AG09309 (cell line): Measurements from ENCODE around the gene SLC29A3.

Experiments
- DNase-seq: peaks from one replicate; pipeline ENCODE4 v3.0.0-alpha.2; 2010; ENCODE audit warnings: low read depth
- H3K4me3 ChIP-seq: 2 replicates; pipeline ENCODE4 v1.5.1; 2011; ENCODE audit warnings: mild to moderate bottlenecking, low read depth, low read length, moderate library complexity; ENCODE audit not compliant: control insufficient read depth
- TF ChIP-seq, protein P1 (sequence below): IDR thresholded peaks from 2 replicates; pipeline ENCODE4 v1.5.1; 2011; ENCODE audit warnings: mild to moderate bottlenecking, low read depth, low read length, inconsistent platforms; ENCODE audit not compliant: insufficient read depth, control insufficient read depth; ENCODE audit errors: missing control alignments

SLC29A3 gene

GRCh38 chr10:71273506-71273905 lies 45.6 kb upstream of the SLC29A3 start:
- no peak for DNase-seq
- H3K4me3 ChIP-seq, result no peak overlapping the region
- TF ChIP-seq, protein P1, sequence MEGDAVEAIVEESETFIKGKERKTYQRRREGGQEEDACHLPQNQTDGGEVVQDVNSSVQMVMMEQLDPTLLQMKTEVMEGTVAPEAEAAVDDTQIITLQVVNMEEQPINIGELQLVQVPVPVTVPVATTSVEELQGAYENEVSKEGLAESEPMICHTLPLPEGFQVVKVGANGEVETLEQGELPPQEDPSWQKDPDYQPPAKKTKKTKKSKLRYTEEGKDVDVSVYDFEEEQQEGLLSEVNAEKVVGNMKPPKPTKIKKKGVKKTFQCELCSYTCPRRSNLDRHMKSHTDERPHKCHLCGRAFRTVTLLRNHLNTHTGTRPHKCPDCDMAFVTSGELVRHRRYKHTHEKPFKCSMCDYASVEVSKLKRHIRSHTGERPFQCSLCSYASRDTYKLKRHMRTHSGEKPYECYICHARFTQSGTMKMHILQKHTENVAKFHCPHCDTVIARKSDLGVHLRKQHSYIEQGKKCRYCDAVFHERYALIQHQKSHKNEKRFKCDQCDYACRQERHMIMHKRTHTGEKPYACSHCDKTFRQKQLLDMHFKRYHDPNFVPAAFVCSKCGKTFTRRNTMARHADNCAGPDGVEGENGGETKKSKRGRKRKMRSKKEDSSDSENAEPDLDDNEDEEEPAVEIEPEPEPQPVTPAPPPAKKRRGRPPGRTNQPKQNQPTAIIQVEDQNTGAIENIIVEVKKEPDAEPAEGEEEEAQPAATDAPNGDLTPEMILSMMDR, result no peak

- TF ChIP-seq, protein P1, result no peak
- H3K4me3 ChIP-seq, result no peak overlapping the region
- no peak for DNase-seq
Observed at GRCh38 chr10:71274901-71275796, 43.9 kb upstream of the SLC29A3 start.

DNA sequence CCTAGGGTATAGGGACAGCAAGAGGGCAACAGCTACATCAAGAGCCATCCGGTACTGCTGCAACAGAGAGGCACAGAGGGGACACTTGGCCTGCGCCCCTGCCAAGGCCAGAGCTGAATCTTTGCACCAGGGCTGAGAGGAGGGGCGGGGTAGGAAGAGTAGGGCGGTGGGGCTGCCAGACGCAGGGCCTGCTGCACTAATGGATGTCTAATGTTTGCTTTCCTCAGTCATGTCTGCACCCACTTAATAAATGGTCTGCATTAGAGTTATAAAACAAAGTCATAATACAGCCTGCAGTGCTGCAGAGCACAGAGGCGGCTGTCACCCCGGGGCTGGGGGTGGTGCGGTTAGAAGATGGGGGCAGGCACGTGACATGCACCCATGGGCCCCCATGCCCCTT lies 42.2 kb upstream of the SLC29A3 start:
- H3K4me3 ChIP-seq, result no peak overlapping the region
- TF ChIP-seq, protein P1, result no peak
- DNase-seq, result no peak

- DNase-seq, result no peak
Observed at GRCh38 chr10:71277914-71278665, 41.0 kb upstream of the SLC29A3 start.

DNA sequence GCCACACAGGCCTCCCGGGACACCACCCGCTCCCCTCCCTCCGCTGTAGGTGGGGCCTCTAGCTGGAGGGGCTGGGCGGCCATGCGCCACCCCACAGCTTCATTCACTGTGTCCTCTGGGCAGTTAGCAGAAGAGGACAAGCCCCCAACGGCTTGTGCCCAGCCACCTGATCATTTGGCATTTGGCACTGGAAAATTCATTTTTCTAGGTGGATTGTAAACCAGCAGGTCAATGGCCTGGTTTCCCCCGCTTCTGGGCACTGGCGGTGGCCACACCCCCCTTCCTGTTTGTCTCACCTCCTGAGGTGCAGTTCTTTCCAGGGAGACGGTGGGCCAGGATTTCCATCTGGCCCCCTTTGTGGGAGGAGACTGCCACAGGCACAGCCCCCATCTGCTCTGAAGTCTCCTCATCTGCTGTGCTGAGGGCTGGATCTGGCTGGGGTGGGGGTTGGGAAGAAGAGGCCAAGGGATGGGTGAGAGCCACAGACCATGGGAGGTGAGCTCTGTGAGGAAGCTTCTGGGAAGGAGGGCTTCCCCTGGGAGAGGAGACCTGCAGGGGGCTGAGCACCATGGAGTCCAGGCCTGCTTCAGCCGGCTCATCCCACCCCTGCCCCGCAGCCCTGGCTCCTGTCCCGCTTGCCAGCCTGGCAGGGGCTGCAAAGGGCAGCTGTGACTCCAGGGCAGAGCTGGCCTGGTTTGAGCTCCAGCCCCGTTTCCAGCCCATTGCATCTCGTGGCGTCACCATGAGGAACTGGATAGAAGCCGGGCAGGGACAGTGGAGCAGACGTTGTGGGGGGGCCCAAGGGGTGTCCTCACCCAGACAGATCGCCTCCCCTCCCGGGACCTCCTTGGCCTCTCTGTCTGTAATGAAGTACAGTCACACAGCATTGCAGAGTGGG lies 40.1 kb upstream of the SLC29A3 start:
- DNase-seq, result no peak
- no peak overlapping the region for H3K4me3 ChIP-seq
- TF ChIP-seq, protein P1, result no peak

More at GRCh38 chr10:71277914-71278665, 41.0 kb upstream of the SLC29A3 start:
- H3K4me3 ChIP-seq, result no peak overlapping the region
- TF ChIP-seq, protein P1, result no peak

DNA sequence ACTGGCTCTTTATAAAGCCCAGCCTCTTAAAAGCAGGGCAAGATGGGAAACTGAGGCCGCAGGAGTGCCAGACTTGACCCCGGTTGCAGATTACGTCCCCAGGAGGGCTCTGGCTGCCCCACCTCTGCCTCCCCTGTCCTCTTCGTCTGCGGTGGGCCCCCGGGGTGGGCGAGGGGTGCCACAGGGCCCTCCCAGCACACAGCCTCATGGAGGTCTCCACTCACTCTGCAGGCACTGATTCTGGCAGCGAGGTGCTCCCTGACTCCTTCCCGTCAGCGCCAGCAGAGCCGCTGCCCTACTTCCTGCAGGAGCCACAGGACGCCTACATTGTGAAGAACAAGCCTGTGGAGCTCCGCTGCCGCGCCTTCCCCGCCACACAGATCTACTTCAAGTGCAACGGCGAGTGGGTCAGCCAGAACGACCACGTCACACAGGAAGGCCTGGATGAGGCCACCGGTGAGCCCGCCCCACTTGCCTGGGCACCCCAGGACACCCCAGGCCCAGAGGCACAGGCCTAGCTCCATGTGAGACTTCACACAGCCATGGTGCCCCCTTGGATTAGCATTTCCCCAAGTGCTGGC lies 39.4 kb upstream of the SLC29A3 start:
- DNase-seq, result no peak
- TF ChIP-seq, protein P1, result no peak
- H3K4me3 ChIP-seq, result no peak overlapping the region
